UCSD-AML1 (cell line): Measurements from ENCODE around the gene ZNF341.
A peak's percentile ranks its signal among the peaks of the same experiment; 100 is the strongest.

Experiments used
- DNase-seq: peaks from one replicate; lab custom pipeline; 2025; ENCODE audit not compliant: unreplicated experiment; lab: John Stamatoyannopoulos, UW

The ZNF341 gene

DNA sequence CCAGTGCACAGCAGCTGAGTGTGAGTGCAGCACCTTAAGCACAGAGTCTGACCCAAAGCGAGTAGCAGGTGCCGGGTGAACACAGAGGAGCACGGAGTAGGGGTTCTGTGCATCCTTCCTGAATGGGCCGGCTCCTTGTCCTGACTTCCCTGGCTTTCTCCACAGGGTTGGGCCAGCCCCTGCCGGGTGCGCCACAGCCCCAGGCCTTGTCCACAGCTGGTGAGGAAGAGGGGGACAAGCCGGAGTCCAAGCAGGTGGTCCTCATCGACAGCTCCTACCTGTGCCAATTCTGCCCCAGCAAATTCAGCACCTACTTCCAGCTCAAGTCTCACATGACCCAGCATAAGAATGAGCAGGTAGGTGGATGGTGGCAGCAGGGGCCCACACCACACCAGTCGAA, 34.9 kb downstream of the ZNF341 start:
- DNase-seq, result no peak

DNA sequence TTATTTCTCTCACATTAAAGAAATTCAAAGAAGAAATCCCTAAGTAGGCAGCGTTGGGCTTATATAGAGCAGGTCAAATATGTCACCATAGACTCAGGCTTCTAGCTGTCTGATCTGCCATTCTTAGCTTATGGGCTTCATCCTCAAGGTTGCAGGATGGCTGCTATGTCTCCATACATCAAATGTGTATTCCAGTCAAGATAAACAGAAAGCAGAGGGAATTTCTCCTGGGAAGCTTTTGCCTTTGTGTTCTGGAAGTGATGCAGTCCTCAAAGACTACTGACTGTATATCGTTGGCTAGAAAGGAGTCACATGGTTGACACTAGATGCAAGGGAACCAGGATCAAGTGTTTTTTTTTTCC, 36.0 kb downstream of the ZNF341 start:
- DNase-seq, result no peak

- DNase-seq, result no peak
Measured at GRCh38 chr20:33769043-33769442, 37.2 kb downstream of the ZNF341 start.

DNA sequence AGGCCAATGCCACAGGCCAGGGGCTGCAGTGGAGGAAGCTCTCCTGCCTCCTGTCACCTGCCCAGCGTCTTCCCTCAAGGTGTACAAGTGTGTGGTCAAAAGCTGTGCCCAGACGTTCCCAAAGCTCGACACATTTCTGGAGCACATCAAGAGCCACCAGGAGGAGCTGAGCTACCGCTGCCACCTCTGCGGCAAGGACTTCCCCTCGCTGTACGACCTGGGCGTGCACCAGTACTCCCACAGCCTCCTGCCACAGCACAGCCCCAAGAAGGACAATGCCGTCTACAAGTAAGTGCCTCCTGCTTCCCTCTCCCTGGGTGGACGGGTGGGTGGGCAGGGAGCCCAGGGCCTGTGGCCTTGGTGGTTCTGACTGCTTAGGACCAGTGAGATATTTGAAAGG, 38.2 kb downstream of the ZNF341 start:
- DNase-seq, result no peak

GRCh38 chr20:33771938-33772337, 40.1 kb downstream of the ZNF341 start:
- DNase-seq, result no peak

- no peak for DNase-seq
Measured at GRCh38 chr20:33772439-33772838, 40.6 kb downstream of the ZNF341 start.

DNA sequence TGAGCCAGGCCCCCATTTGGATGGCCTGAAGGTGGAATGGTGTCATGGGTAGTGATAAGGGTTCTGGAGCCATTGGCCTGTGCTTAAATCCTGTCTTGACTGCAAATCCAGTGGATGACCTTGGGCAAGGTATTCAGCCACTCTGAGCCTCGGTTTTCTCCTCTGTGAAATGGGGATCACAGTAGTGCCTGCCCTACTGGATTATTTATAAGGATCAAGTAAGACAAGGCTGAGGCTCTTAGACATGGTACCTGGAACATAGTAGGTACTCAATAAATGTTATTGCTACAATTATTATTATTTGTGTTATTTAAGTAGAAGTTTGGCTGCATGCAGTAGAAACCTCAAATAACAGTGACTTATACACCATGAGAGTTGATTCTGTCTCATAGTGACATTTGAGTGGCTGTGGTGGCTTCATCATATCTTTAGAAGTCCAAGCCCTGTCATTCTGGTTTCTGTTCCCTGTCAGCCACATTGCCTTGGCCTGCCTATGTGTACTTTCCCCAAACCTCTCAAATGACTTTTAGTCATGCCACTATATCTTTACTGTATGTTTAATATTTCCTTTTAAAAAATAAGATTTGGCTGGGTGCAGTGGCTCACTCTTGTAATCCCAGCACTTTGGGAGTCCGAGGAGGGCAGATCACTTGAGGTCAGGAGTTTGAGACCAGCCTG, 41.8 kb downstream of the ZNF341 start:
- no peak for DNase-seq

DNA sequence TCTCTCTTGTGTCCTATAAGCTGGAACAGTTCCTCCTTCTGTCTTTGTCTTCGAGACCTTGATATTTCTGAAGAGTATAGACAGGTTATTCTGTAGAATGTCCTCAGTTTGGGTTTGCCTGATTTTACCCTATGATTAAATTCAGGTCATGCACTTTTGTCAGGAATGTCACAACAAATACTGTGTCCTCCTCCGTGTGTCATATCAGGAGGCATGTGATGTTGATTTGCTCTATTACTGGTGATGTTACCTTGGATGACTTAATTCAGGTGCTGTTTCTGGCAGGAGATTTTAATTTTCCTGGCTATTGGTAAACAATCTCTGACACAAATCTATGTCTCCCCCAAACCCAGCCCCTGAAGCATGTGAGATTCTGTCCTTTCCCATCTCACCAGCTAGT, 46.0 kb downstream of the ZNF341 start:
- DNase-seq, result no peak

- DNase-seq, result no peak
Measured at GRCh38 chr20:33781133-33781532, 49.3 kb downstream of the ZNF341 start.

- no peak for DNase-seq
Measured at GRCh38 chr20:33781945-33782344, 50.1 kb downstream of the ZNF341 start.

DNA sequence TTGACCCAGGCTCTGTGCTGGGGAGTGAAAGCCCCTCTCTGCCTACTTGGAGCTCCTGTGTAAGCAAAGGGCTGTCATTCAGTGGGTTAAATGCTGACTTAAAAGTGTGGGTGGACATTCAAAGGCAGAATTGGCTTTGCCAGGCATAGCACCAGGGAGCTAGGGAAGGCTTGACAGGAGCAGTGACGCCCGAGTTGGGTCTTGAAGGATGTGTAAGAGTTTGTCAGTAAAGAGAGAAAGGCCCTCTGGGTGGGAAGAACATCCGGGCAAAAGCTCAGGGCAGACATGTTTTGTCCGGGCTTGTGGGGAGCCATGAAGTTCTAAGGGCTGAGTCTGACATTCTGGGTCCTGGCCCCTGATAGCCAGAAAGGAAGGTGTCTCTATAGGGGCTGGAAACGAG, 51.5 kb downstream of the ZNF341 start:
- no peak for DNase-seq

DNA sequence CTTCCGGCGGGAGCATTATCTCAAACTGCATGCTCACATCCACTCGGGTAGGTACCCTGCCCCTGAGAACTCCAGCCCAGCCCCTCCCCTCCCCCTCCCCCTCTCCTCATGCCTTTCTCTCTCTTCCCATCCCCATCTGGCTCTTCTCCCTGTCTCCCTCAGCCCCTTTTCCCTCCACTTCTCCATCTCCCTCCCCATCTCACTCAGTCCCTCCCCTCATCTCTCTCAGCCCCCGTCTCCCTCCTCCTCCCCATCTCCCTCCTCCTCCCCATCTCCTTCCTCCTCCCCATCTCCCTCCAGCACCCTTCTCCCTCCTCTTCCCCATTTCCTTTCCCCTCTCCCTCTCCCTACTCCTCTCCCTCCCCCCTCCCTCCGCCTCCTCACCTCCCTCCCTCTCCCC, 52.0 kb downstream of the ZNF341 start:
- no peak for DNase-seq

DNA sequence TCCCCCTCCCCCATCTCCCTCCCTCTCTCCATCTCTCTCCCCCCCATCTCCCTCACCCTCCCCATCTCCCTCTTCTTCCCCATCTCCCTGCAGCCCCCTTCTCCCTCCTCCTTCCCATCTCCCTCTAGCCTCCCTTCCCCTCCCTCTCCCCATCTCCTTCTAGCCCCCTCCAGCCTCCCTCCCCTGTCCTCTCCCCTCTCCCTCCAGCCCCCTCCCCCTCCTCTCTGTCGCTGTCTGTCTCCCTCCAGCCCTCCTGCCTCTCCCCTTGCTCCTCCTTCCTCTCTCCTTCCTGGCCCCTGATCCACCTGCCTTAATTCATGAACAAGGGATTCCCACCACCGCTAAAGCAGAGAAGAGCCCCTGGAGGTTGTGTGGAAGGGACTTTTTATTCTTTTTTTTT, 52.4 kb downstream of the ZNF341 start:
- no peak for DNase-seq

DNA sequence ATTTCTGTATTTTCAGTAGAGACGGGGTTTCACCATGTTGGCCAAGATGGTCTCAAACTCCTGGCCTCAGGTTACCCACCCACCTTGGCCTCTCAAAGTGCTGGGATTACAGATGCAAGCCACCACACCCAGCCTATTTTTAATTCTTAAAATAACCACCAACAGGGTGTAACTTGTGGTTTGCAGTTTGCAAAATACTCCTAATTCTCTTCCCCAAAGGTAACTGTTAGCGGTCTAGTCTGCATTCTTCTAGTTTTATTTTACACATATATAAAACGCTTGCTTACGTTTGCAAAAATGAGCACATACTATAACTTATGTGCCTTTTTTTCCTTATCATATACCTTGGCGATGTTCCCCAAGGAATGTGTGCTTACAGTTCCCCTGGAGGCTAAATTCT, 53.7 kb downstream of the ZNF341 start:
- DNase-seq, result no peak

GRCh38 chr20:33787253-33787891, 55.6 kb downstream of the ZNF341 start:
- peak; percentile 23 for DNase-seq

GRCh38 chr20:33788351-33789049, 56.7 kb downstream of the ZNF341 start:
- no peak for DNase-seq

DNA sequence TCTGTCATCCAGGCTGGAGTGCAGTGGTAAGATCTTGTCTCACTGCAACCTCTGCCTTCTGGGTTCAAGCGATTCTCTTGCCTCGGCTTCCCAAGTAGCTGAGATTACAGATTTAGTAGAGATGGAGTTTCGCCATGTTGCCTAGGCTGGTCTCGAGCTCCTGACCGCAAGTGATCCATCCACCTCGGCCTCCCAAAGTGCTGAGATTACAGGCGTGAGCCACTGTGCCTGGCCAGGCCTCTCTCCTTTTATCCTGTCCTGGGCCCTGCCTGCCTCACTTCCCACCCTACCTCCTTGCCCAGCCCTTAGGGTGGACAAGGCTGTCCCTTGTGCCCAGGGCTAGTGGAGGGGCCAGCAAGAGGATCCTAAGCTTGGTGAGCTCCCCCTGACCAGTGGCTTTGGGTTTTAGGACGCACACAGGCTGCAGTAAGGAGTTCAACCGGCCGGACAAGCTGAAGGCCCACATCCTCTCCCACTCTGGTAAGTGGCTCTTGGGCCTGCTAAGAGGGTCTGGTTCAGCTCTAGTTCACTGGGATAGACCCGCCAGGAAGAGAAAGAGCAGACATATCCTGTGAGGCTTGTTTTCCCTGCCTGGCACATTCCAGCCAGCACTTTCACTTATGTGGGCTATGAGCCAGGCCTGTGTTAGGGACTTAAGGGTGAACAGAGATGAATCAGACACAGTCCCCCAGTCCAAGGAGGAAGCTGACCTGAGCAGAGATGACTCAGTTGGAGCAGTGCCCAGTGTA, 57.5 kb downstream of the ZNF341 start:
- DNase-seq, result no peak

GRCh38 chr20:33789858-33790182, 58.0 kb downstream of the ZNF341 start:
- DNase-seq, result no peak

DNA sequence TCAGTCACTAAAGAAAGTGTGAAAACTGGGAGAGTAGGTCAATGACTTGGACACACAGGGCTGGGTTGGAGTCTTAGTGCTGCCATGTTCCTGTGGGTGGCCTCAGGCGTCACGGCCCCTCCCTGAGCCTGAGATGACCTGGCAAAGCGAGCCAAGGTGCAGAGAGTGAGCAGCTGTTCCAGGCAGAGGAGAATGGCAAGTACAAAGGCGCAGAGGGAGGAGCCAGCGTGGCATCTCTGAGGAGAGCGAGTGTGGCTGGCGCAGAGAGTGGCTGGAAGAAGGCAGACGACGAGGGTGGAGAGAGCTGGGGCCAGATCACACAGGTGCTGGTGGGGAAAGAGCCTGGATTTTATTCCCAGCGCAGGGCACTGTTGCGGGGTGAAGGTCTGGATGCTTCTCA, 58.8 kb downstream of the ZNF341 start:
- DNase-seq, result no peak

- DNase-seq, result no peak
Measured at GRCh38 chr20:33791021-33791420, 59.2 kb downstream of the ZNF341 start.

DNA sequence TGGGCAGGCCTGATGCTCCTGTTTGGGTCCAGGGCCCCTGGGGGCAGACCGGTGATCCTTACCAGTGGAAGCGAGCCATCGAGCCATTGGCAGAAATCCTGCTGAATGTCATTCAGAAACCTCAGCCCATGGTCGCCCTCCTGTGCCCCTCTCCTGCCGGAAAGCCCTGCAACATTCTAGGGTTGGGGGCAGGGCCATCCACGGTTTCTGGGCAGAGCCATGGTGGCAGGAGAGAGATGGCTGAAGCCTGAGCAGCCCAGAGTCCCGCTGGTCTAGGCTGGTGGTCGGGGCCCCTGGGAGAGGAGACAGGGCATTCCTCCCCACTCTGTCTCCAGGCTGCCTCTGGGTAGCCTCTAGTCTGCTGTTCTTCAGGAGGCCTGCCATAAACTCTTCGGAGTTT, 59.7 kb downstream of the ZNF341 start:
- no peak for DNase-seq
